Measurements from ENCODE around the gene DHX16.

- peak; percentile 74 for TF ChIP-seq CTCF (conservative IDR thresholded peaks at IDR 0.05; ENCODE audit: low read length)
- no peak for TF ChIP-seq EZH2phosphoT487 (IDR thresholded peaks at IDR 0.05; ENCODE audit: borderline replicate concordance, low read depth, low read length)
Observed at GRCh38 chr6:30685157-30686008, 12.6 kb upstream of the DHX16 start.

Measured in OCI-LY7 (cell line).